ENCODE results near the gene STMP1.

- TF ChIP-seq RAD21 (IDR thresholded peaks at IDR 0.05; ENCODE audit: low read length) = no peak
- TF ChIP-seq SMC3 (IDR thresholded peaks at IDR 0.05; ENCODE audit: low read depth, low read length) = no peak
- no peak for TF ChIP-seq CTCF (IDR thresholded peaks at IDR 0.05)
- TF ChIP-seq EZH2phosphoT487 (IDR thresholded peaks at IDR 0.05; ENCODE audit: borderline replicate concordance, low read depth) = no peak
- TF ChIP-seq GABPA (IDR thresholded peaks at IDR 0.05; ENCODE audit: low read depth) = no peak
These were observed 45.3 kb downstream of the STMP1 start for GRCh38 chr7:135707570-135707966.
